ENCODE results near the gene PFKL. TPM values are rescaled to one million over a fixed set of nuclear protein-coding genes. Genes with fewer than 3 reads are reported as not detected.

The PFKL gene
- total and polyA plus RNA-seq, 2 experiments from 2014 or later = 199 to 239 TPM

GRCh38 chr21:44293551-44294231 lies 6.2 kb upstream of the PFKL start:
- Histone ChIP-seq H4K20me1 (ENCODE audit: insufficient read depth) (no peaks in the 10 kb centered on the region), H3K4me3 (no peak overlapping the region), H3K4me1 (ENCODE audit: insufficient read depth) (no peaks in the 10 kb centered on the region), H3F3A (ENCODE audit: insufficient read depth) (peaks cover 5% of the 10 kb centered on the region; the same call in 1 of the 2 replicates), H3K9ac (no peak overlapping the region), H2AFZ (no peak overlapping the region), H3K4me2 (ENCODE audit: unreplicated experiment) (no peak overlapping the region), H3K9me3 (ENCODE audit: low read depth) (no peaks in the 10 kb centered on the region), H3K9me2 (ENCODE audit: insufficient read depth) (no peaks in the 10 kb centered on the region), H3K27me3 (replicated peaks; ENCODE audit: insufficient read depth) (no peaks in the 10 kb centered on the region), H3K36me3 (ENCODE audit: low read depth) (no peaks in the 10 kb centered on the region), H3K27ac (no peak overlapping the region), H3K79me2 (ENCODE audit: insufficient read depth) (no peaks in the 10 kb centered on the region)
- TF ChIP-seq EZH2phosphoT487 (IDR thresholded peaks at IDR 0.05; ENCODE audit: insufficient read depth, low read depth) (no peak), EZH2 (IDR thresholded peaks at IDR 0.05; ENCODE audit: insufficient read depth, poor library complexity, severe bottlenecking) (no peak)
- in situ Hi-C loops (cut with MboI) = no loop called here
- WGBS, 2 experiments (ENCODE audit: low coverage in 1 of 2, low lambda C conversion rate in 2 of 2, missing lambda C conversion rate in 2 of 2) = 85 to 87% methylated on average over 26 to 33 of the region's 33 CpGs
- no peak for DNase-seq

GRCh38 chr21:44294391-44295162 lies 5.3 kb upstream of the PFKL start:
- Histone ChIP-seq H3K27ac (no peak overlapping the region), H4K20me1 (ENCODE audit: insufficient read depth) (no peaks in the 10 kb centered on the region), H3K79me2 (ENCODE audit: insufficient read depth) (no peaks in the 10 kb centered on the region), H3K4me1 (ENCODE audit: insufficient read depth) (peaks cover 4% of the 10 kb centered on the region; the same call in 1 of the 2 replicates), H2AFZ (no peak overlapping the region), H3K36me3 (ENCODE audit: low read depth) (no peaks in the 10 kb centered on the region), H3K4me2 (ENCODE audit: unreplicated experiment) (no peak overlapping the region), H3K27me3 (replicated peaks; ENCODE audit: insufficient read depth) (no peaks in the 10 kb centered on the region), H3K9me2 (ENCODE audit: insufficient read depth) (no peaks in the 10 kb centered on the region), H3K4me3 (no peak overlapping the region), H3K9me3 (ENCODE audit: low read depth) (no peaks in the 10 kb centered on the region), H3K9ac (no peak overlapping the region), H3F3A (ENCODE audit: insufficient read depth) (peaks cover 5% of the 10 kb centered on the region; the same call in 1 of the 2 replicates)
- WGBS, 2 experiments (ENCODE audit: low coverage in 1 of 2, low lambda C conversion rate in 2 of 2, missing lambda C conversion rate in 2 of 2) = 30 to 31% methylated on average over 20 to 25 of the region's 26 CpGs
- DNase-seq = peak; percentile 67
- in situ Hi-C loops (cut with MboI) = no loop called here
- TF ChIP-seq EZH2phosphoT487 (IDR thresholded peaks at IDR 0.05; ENCODE audit: insufficient read depth, low read depth) (no peak), EZH2 (IDR thresholded peaks at IDR 0.05; ENCODE audit: insufficient read depth, poor library complexity, severe bottlenecking) (no peak)

GRCh38 chr21:44295163-44295573 lies 4.7 kb upstream of the PFKL start:
- Histone ChIP-seq H4K20me1 (ENCODE audit: insufficient read depth) (no peaks in the 10 kb centered on the region), H3K9me2 (ENCODE audit: insufficient read depth) (no peaks in the 10 kb centered on the region), H3K4me2 (ENCODE audit: unreplicated experiment) (no peak overlapping the region), H3K9ac (no peak overlapping the region), H3K9me3 (ENCODE audit: low read depth) (no peaks in the 10 kb centered on the region), H3K4me1 (ENCODE audit: insufficient read depth) (peaks cover 4% of the 10 kb centered on the region; the same call in 1 of the 2 replicates), H3F3A (ENCODE audit: insufficient read depth) (peaks cover 5% of the 10 kb centered on the region; the same call in 1 of the 2 replicates), H3K79me2 (ENCODE audit: insufficient read depth) (no peaks in the 10 kb centered on the region), H2AFZ (no peak overlapping the region), H3K27me3 (replicated peaks; ENCODE audit: insufficient read depth) (no peaks in the 10 kb centered on the region), H3K36me3 (ENCODE audit: low read depth) (no peaks in the 10 kb centered on the region), H3K4me3 (no peak overlapping the region), H3K27ac (no peak overlapping the region)
- TF ChIP-seq EZH2phosphoT487 (IDR thresholded peaks at IDR 0.05; ENCODE audit: insufficient read depth, low read depth) (no peak), EZH2 (IDR thresholded peaks at IDR 0.05; ENCODE audit: insufficient read depth, poor library complexity, severe bottlenecking) (no peak)
- in situ Hi-C loops (cut with MboI) = no loop called here
- no peak for DNase-seq
- whole genome bisulfite sequencing, 2 experiments (ENCODE audit: low coverage in 1 of 2, low lambda C conversion rate in 2 of 2, missing lambda C conversion rate in 2 of 2) = 53 to 60% methylated on average over 6 to 14 of the region's 14 CpGs

- 87% methylated on average over 2 to 10 of the region's 10 CpGs for WGBS, 2 experiments (ENCODE audit: low coverage in 1 of 2, low lambda C conversion rate in 2 of 2, missing lambda C conversion rate in 2 of 2)
- no peaks in the 10 kb centered on the region for H3K27me3 ChIP-seq (replicated peaks; ENCODE audit: insufficient read depth)
- H3K9me2 ChIP-seq (ENCODE audit: insufficient read depth) = no peaks in the 10 kb centered on the region
- H3K4me3 ChIP-seq = no peak overlapping the region
- H2AFZ ChIP-seq = no peak overlapping the region
- peaks cover 5% of the 10 kb centered on the region; the same call in 1 of the 2 replicates for H3F3A ChIP-seq (ENCODE audit: insufficient read depth)
- DNase-seq = no peak
- TF ChIP-seq EZH2phosphoT487 (IDR thresholded peaks at IDR 0.05; ENCODE audit: insufficient read depth, low read depth) (no peak), EZH2 (IDR thresholded peaks at IDR 0.05; ENCODE audit: insufficient read depth, poor library complexity, severe bottlenecking) (no peak)
- H3K27ac ChIP-seq = no peak overlapping the region
- no peak overlapping the region for H3K4me2 ChIP-seq (ENCODE audit: unreplicated experiment)
- H3K9ac ChIP-seq = no peak overlapping the region
- H3K9me3 ChIP-seq (ENCODE audit: low read depth) = no peaks in the 10 kb centered on the region
- H3K4me1 ChIP-seq (ENCODE audit: insufficient read depth) = peaks cover 4% of the 10 kb centered on the region; the same call in 1 of the 2 replicates
- H3K79me2 ChIP-seq (ENCODE audit: insufficient read depth) = peaks cover 4% of the 10 kb centered on the region
- in situ Hi-C loops (cut with MboI) = no loop called here
- H4K20me1 ChIP-seq (ENCODE audit: insufficient read depth) = no peaks in the 10 kb centered on the region
- H3K36me3 ChIP-seq (ENCODE audit: low read depth) = no peaks in the 10 kb centered on the region
Observed at GRCh38 chr21:44295646-44296045, 4.2 kb upstream of the PFKL start.
